GM19023 (cell line): ENCODE data around the gene CAMK2A.
A peak's percentile ranks its signal among the peaks of the same experiment; 100 is the strongest.

ENCODE experiments used
- ATAC-seq: cut with Tn5 transposase; IDR thresholded peaks from one replicate; pipeline ENCODE4 v1.9.1; 2021; ENCODE audit warnings: mild to moderate bottlenecking, moderate library complexity; ENCODE audit not compliant: unreplicated experiment

The CAMK2A gene

DNA sequence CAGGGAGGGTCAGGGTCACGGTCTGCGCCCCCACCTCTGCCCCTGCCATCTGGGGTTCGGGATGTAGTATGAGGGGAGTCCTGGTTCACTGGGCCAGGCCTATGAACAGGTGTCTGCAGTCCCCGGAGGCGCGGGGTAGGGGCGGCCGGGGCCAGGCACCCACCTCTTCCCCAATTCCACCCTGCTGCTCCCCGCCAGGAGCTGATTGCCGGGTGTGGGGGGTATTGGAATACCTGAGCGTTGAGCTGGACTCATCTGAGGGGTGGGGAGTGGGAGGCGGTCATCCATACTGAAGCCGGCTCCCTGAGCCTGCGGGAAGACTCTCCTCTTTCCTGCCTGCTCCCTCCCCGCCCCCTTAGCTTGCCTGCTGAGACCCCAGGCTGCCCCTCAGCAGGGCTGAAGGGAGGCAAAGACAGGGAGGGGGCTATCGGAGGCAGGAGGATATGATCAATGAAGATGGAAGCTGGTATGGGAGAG lies 99.0 kb downstream of the CAMK2A start:
- ATAC-seq: no peak

DNA sequence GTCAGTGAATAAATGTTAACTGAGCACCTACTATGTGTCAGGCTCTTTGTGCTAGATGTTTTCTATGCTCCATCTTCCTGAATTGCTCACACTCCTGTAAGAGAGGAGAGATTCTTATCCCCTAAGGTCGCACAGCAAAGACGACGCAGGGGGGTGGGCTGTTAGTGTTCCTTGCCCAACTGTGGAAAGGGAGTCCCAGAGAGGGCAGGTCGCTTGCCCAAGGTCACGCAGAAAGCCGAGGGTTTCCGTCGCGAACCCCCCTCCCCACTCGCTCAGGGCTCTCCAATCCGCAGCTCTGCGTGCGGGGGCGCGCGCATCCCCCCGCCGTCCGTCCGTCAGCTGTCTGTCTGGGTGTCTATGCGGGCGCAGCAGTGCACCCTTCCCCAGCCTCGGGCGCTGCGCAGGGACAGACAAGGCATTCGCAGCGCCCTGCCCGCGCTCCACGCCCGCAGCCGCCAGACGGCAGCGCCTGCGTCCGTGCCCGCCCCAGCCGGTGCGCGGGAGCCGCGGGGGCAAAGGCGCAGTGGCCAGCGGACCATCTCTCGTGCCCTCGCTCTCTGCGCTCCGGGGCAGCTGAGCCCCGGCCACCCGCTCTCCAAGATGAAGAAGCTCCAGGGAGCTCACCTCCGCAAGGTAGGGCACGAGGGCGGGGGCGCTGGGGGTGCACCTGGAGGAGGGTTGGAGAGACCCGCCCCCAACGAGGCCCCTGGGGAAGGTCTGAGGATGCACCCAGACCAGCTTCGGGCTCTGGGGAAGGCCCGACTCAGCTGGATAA lies 99.7 kb downstream of the CAMK2A start, which contains the start of gene SLC6A7:
Gene SLC6A7 (plus strand): TSS at position 335 of the 775 bp plus-strand sequence. CDS start 266 bp downstream, at position 601.
- no peak for ATAC-seq

DNA sequence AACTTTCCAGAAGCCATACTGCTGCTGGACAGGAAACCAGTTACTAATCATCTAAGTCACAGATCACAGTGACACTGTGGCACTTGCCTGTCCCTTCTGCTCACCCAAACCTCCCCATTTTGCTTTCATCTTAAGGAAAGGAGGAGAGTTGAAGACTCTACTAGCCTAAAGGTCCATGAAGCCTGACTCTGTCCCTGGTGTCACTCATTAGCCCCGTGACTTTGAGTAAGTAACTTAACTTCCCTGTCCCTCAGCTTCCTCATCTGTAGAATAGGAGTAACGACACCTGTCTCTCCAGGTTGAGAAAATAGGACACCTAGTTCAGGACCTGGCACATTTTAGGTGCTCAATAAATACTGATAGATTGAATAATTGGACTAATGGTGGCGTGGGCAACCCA lies 100.2 kb downstream of the CAMK2A start:
- ATAC-seq: no peak

DNA sequence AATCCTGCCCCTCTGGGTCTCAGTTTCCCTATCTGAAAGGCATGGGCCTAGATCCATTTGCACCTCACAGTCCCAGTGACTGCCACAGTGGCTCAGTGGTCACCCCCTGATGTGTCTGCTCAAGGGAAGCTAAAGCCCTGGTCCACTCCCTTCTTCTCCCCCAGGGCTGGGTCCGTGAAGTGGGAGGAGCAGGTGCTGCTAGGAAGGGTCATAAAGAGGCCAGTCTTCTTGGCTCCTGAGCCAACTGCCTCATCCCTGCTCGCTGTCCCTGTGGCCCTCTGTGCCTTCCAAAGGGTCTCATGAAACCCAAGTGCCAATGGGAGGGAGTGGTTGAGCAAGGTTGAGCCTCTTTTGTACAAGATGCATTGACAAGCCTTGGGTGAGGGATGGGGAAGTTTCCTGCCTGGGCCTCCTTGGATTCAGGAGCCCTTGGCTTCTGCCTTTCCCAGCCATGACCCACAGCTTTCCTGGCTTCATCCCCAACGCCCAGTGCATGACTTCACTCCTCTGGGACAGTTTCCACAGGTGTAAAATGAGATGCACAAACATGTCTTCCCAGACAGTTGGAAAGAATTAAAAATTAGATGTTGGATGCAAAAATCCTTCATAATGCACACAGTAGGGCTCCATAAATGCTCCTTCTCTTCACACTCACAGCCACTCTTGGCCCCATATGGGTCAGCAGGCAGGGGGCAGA lies 101.3 kb downstream of the CAMK2A start:
- no peak for ATAC-seq

DNA sequence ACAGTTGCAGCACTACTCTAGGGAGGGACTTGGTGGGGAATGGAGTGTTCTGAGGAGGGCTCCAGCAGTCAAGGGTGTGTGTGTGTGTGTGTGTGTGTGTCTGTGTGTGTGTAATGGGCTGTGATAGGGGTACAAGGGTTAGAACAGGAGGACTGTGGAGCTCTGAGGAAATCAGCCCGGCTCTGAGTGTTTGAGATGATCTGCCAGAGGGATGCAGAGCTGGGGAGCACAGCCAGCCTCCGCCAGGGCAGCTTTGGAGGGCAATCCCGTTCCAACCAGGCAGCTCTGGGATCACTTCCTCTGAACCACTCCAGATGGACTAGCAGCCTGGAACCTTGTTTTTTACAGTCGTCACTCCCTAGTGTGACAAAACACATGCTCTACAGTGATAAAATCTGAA lies 102.7 kb downstream of the CAMK2A start:
- ATAC-seq: no peak

DNA sequence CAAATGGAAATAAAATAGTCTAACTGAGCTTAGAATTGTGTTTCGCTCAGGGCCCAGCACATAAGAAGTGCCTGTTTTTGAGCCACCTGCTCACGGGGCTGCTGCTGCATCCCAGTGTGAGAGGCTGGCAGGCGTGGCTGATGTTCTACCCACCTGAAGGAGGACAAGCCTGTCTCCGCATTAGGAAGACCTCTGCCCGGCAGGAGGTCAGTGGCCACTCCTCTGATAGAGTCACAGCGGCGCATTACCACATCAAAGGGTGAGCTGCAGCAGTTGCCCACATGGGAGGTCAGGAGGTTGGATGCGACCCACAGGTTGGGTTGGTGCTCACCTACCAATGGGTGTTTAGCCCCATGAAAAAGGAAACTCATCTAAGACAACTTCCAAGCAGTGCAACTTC lies 103.4 kb downstream of the CAMK2A start:
- ATAC-seq: no peak

DNA sequence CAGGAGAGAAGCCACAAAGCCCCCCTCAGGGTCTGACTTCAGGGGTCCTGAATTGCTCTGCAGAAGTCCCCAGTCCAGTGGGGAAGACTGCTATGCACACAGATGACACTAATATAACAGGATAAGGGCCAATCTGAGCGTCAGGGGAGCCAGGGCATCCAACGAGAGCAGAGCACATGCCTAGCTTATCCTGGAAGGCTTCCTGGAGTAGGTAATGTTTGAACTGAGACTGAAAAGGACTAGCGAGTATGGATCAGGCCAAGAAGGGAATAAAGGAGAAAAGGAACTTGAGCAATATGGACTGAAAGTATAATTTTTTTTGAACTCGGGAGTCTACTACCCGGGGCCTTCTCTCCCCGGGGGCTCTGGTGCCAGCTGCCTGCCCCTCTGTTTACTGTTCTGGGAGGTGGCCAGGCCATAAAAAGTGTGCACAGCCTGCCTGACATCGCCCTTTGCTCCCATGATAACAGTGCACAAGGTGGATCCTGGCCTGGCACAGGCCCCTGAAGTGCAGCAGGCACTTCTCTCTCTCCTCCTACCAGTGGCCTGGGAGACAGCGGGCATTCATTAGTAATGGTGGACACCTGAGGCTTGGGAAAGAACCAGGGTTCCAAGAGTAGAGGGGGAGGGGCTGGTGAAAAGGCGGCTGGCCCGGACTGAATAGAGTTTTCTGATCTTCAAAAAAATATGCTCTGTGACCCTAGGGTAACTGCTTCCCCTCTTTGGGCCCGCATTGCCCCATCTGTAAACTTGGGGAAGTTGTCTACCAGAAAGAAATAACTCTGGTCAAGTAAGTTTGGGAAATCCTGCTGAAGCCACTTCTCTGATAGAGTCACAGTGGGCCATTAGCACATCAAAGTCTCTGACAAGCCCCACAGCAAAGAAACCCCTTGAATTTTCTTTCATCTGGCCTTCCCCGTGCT lies 104.3 kb downstream of the CAMK2A start:
- no peak for ATAC-seq

DNA sequence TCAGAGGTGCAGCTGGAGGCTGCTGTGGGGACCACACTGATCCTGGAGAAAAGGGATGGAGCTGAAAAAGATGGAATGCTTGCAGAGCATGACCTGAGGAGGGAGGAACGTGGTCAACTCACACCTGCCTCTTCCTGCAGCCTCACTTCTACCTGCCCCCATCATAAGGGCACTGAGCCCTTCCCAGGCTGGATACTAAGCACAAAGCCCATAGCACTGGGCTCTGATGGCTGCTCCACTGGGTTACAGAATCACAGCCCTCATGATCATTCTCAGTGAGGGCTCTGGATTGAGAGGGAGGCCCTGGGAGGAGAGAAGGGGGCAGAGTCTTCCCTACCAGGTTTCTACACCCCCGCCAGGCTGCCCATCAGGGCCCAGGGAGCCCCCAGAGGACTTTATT lies 105.6 kb downstream of the CAMK2A start:
- no peak for ATAC-seq

DNA sequence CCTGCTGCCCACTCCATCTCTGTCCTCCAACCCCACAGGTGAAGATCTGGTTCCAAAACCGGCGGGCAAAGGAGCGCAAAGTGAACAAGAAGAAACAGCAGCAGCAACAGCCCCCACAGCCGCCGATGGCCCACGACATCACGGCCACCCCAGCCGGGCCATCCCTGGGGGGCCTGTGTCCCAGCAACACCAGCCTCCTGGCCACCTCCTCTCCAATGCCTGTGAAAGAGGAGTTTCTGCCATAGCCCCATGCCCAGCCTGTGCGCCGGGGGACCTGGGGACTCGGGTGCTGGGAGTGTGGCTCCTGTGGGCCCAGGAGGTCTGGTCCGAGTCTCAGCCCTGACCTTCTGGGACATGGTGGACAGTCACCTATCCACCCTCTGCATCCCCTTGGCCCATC lies 106.1 kb downstream of the CAMK2A start:
- no peak for ATAC-seq

DNA sequence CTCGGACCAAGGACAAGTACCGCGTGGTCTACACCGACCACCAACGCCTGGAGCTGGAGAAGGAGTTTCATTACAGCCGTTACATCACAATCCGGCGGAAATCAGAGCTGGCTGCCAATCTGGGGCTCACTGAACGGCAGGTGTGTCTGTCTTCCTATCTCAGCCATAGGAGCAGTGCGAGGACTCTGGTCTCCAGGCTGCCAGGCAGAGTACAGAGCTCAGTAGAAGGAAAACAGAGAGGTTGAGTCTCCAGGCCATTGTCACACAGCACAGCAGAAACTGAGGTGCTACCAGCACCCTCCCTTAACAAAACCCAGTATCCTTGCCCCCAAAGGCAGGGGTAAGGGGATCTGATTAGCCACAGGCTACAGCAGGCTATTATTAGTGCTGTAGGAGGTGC lies 106.8 kb downstream of the CAMK2A start:
- ATAC-seq: no peak

DNA sequence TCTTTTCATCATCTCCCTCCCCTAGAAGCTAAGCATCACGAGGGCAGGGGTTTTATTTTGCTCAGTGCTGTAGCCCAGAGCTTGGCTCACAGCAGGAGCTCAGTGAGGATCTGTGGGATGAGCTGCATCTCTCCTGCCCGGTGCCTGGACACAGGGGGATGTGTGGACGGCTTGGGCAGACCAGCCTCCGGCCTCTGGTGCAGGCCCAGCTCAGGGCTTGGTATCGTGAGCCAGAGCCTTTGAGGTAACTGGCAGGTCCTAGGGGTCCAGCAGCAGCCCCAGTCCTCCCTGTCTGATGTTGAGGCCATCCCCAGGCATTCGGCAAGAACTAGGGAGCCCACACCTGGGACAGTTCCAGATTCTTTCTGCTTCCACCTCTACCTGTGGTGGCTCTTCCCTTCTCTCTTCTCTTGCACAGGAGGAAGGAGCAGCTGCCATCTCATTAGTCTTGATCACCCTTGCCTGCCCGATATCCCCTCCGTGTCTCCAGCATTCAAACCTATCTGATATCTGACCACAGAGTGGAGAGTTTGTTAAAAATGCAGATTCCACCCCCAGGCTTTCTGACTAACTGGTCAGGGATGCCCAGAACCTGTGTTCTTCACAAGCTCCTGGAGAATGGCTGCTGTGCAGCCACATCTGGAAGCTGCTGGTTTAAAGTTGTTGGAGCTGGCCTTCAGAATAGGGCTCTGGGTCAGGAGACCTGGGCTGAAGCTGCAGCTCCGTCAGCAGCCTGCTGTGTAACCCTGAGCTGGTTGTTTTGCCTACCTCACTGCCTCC lies 107.6 kb downstream of the CAMK2A start:
- no peak for ATAC-seq

DNA sequence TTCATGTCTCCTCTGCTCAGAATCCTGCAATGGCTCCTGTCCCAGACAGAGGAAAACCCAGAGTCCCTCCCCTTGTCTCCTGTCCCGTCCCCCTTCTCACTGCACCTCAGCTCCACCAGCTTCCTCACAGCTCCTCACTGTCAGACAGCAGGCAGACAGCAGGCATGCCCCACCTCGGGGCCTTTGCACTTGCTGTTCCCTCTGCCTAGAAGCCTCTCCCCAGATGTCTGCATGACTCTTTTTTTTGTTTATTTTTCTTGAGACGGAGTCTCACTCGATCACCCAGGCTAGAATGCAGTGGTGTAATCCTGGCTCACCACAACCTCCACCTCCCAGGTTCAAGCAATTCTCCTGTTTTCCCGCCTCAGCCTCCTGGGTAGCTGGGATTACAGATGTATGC lies 108.5 kb downstream of the CAMK2A start:
- ATAC-seq: no peak

DNA sequence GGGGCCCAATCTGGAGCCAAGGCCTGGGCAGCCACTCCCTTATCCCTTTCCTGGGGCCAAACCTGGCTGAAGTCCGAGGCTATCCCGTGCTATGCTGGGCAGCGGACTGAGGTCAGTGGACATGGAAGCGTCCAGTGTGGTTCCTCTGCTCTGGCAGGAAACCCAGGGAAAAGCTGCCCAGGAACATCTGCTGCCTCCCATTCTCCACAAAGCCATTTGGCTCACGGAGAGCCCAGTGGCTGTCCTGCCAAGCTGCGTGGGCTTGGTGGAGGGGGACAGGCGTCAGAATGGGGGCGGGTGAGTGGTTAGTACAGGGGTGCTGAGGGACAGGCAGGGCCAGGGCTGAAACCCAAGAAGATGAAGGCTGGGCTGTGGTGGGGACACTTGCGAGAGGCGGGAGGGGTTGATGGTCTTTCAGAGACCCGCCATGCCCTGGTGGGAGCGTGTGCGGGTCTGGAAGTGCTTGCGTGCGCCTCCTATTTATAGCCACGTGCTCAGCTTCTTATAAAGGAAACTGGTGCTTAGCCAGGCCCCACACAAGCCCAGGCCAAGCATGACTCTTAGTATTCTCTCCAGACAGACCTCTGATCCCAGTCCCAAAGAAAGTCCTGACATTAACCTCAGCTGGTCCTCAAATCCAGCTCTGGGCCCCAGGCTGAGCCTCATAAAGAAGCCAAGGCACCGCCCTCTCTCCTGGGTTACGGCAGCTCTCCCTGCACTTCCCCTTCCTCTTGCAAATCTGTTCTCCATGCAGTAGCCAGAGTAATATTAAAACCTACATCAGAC lies 109.1 kb downstream of the CAMK2A start:
- ATAC-seq: no peak

DNA sequence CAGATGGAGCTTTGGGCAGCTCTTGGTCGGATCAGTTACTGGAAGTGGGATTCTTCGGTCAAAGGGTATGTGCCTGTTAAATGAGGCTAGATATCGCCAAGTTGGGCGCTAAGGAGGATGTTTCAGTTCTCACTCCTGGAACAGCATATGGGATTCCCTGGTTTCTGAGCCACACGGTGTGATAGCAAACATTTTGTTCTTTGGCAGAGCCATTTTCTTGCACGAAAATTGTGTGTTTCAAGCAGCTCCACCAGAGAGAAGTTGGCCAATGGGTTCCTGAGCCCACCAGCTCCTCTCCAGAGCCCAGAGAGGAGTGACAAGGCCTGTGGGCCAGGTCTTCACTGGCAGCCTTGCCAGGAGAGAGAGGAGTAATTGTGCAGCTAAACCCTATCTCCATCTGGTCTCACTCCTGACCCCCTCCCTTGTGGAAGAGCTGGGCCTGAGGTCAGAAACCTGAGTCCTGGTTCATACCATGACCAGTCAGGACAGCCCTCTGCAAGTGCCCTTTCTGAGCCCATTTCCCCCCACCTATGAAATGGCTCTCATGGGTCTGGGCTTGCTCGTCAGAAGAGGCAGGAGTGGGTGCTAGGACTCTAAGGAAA lies 110.5 kb downstream of the CAMK2A start:
- no peak for ATAC-seq

DNA sequence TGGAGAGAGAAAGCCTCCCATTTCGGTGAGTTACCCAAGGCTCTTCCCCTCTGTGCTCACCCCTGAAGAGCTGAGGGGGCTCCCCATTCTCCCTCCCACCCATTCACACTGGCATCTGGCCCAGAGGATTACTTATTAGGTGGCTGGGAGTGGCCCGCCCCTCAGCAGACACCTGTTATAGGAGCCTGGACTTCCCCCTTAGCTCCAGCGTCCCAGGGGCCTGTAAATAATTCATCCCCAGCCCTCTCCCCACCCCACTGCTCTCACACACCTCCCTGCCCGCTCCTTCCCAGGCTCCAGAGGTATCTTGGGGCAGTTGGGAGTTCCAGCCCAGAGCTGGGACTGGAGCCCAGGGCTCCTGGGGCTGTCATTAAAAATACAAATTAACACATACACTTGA lies 111.3 kb downstream of the CAMK2A start:
- ATAC-seq: peak; percentile 60

DNA sequence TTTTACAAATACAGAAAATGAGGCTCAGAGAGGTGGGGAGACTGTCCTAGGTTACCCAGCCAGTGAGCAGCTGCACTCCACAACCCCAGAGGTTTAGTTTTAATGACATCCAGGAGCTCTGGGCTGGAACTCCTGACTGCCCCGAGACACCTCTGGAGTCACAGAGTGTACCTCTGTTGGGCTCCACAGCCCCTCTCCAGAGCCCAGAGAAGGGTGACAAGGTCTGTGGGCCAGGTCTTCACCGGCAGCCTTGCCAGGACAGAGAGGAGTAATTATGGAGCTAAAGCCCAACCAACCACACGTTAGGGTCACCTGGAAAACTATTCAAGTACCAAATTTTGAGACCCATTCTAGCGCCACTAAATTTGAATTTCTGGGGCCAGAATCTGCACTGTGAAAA lies 111.9 kb downstream of the CAMK2A start:
- no peak for ATAC-seq

DNA sequence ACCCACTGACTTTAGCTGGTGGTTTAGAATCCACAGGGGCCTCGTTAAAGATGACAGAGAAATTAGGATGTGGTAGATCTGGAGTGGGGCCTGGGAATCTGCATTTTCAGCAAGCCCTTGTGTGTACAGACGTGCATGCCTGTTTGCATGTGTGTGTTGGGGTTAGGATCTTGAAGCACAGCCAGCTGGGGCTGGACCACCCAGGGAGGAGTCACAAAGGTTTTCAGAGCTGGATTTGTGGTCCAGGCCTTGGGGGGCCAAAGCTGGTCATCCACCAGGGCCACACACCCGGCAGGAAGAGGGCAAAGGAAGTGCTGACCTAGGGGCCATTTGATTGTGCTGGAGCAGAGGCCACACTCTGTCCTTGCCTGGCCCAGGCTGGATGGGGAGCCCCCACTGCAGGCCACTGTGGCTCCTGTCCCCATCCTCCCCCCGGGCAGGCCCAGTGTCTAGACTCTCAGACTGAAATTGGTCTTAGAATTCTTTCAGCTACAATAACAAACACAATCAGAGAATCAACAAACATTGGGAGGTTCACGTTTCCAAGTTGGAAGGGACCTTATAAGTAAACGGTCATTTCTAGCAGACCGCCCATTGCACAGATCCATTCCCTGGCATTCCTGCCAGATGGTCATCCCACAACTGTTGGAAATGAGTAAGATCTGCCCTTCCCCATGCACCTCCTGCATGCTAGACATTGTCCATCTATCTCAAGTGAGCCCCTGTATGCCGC lies 112.7 kb downstream of the CAMK2A start:
- ATAC-seq: no peak

DNA sequence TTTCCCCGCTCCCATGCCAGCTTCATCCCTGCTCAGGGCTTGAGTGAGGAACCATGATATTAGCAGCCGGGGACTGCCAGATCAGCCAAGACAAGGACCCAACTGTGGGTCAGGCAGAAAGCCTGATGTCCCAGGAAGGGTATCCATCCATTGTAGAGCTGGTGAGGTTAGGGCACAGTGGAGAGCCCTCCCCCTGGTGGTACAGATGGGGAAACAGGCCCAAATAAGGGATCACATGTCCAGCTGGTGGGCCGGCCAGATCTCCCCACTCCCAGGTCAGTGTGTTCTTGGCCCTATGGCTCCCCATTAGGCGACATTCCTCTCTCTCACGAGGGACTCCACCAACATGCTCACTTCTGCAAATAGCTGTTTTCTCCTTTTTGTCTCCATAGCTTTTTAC lies 114.0 kb downstream of the CAMK2A start:
- no peak for ATAC-seq

DNA sequence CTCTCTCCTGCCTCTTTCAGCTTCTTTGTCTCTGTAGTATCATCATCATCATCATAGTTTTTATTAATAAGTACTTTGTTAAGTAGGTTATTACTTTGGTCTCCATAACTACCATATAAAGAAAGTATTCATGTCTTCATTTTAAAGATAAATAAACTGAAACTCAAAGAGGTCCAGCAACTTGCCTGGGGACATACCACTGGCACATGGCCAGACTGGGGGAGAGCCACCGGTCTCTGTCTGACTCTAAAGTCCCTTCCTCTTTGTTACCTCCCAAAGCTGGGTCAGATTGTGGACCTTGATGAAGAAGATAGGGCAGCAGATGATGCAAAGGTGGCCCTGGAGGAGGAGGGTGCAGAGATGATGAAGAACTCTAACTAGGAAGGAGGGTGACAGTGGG lies 114.5 kb downstream of the CAMK2A start:
- ATAC-seq: no peak
